Measurements from ENCODE around the gene CACNA1H. TPM values are rescaled to one million over a fixed set of nuclear protein-coding genes. Genes with fewer than 3 reads are reported as not detected.

The CACNA1H gene
- total and polyA plus RNA-seq, 7 donors = 1.8 to 5.9 (median 2.3) TPM

GRCh38 chr16:1213796-1214372 is 61.0 kb downstream of the CACNA1H start:
- no peaks in the 10 kb centered on the region for H3K4me1 ChIP-seq
- DNase-seq (no peak), ATAC-seq (no peak)
- H3K36me3 ChIP-seq (ENCODE audit: insufficient read depth in 1 of 2, low read depth in 1 of 2) = no peaks in the 10 kb centered on the region
- H3K27ac ChIP-seq = no peak overlapping the region
- WGBS, 3 donors = 80 to 82% (median 82%) methylated on average over 25 of the region's 25 CpGs
- no peak overlapping the region for H3K4me3 ChIP-seq
- no peaks in the 10 kb centered on the region for H3K9me3 ChIP-seq
- no peak for TF ChIP-seq CTCF (IDR thresholded peaks at IDR 0.05)
- H3K27me3 ChIP-seq (ENCODE audit: insufficient read depth in 3 of 3, low read length in 2 of 3) = peaks cover 0 to 34% (median 6%) of the 10 kb centered on the region in 3 donors
- intact Hi-C loops (cut with DNase I) = no loop called here

- Histone ChIP-seq H3K27ac (no peak overlapping the region), H3K36me3 (ENCODE audit: insufficient read depth in 1 of 2, low read depth in 1 of 2) (no peaks in the 10 kb centered on the region), H3K9me3 (no peaks in the 10 kb centered on the region), H3K4me1 (no peaks in the 10 kb centered on the region), H3K27me3 (ENCODE audit: insufficient read depth in 3 of 3, low read length in 2 of 3) (peaks cover 0 to 37% (median 9%) of the 10 kb centered on the region in 3 donors), H3K4me3 (no peak overlapping the region)
- DNase-seq = no peak
- no peak for ATAC-seq
- intact Hi-C loops (cut with DNase I) = no loop called here
- no peak for TF ChIP-seq CTCF (IDR thresholded peaks at IDR 0.05)
- 72 to 80% (median 74%) methylated on average over 16 of the region's 16 CpGs for WGBS, 3 donors
Observed at GRCh38 chr16:1214719-1215118, 61.8 kb downstream of the CACNA1H start.

- intact Hi-C loops (cut with DNase I) = no loop called here
- TF ChIP-seq CTCF (IDR thresholded peaks at IDR 0.05) = no peak
- H3K27me3 ChIP-seq (ENCODE audit: insufficient read depth in 3 of 3, low read length in 2 of 3) = peaks cover 0 to 40% (median 8%) of the 10 kb centered on the region in 3 donors
- H3K4me3 ChIP-seq = no peak overlapping the region
- no peak for DNase-seq
- H3K9me3 ChIP-seq = no peaks in the 10 kb centered on the region
- H3K27ac ChIP-seq = no peak overlapping the region
- no peak for ATAC-seq
- no peaks in the 10 kb centered on the region for H3K4me1 ChIP-seq
- no peaks in the 10 kb centered on the region for H3K36me3 ChIP-seq (ENCODE audit: insufficient read depth in 1 of 2, low read depth in 1 of 2)
- WGBS, 3 donors = 71 to 75% (median 71%) methylated on average over 24 to 32 of the region's 32 CpGs
Observed at GRCh38 chr16:1215574-1216295, 62.8 kb downstream of the CACNA1H start.

GRCh38 chr16:1216296-1216619 is 63.4 kb downstream of the CACNA1H start:
- intact Hi-C loops (cut with DNase I) = no loop called here
- Histone ChIP-seq H3K27ac (no peak overlapping the region), H3K4me1 (no peaks in the 10 kb centered on the region), H3K4me3 (no peak overlapping the region), H3K27me3 (ENCODE audit: insufficient read depth in 3 of 3, low read length in 2 of 3) (peaks cover 0 to 40% (median 7%) of the 10 kb centered on the region in 3 donors), H3K36me3 (ENCODE audit: insufficient read depth in 1 of 2, low read depth in 1 of 2) (no peaks in the 10 kb centered on the region), H3K9me3 (no peaks in the 10 kb centered on the region)
- ATAC-seq = no peak
- no peak for TF ChIP-seq CTCF (IDR thresholded peaks at IDR 0.05)
- no peak for DNase-seq
- 79 to 85% (median 81%) methylated on average over 12 of the region's 12 CpGs for WGBS, 3 donors
